Esophagus squamous epithelium (tissue), 5 donors: ENCODE data around the gene GRID2. TPM values are rescaled to one million over a fixed set of nuclear protein-coding genes. Genes with fewer than 3 reads are reported as not detected.
"Not testable (repeated sequence)": the region's sequence is repeated elsewhere in the genome, so short reads cannot be mapped to it uniquely, and the experiment has no call there.

Experiments
- DNase-seq: peaks from one replicate; lab custom pipeline; 2025; lab: John Stamatoyannopoulos, UW
- H3K27ac ChIP-seq, 4 donors: fragments of 200-600 bp; sonication (generic); one replicate each; pipeline ENCODE4 v1.5.1; 2016 to 2019; ENCODE audit warnings: mild to moderate bottlenecking in 1 of 4
- H3K27me3 ChIP-seq, 4 donors: fragments of 200-600 bp; sonication (generic); 1 replicate in 3 of 4; 2 replicates in 1 of 4; pipeline versions ENCODE4 v1.5.1 to v1.6.0; 2017 to 2021; ENCODE audit warnings: antibody characterized with exemption in 1 of 4
- H3K36me3 ChIP-seq, 3 donors: fragments of 200-600 bp; sonication (generic); one replicate each; pipeline ENCODE4 v1.5.1; 2016 to 2019
- H3K4me1 ChIP-seq, 3 donors: fragments of 200-600 bp; sonication (generic); one replicate each; pipeline ENCODE4 v1.5.1; 2017 to 2019
- H3K4me3 ChIP-seq, 4 donors: fragments of 200-600 bp; sonication (generic); 1 replicate in 3 of 4; 2 replicates in 1 of 4; pipeline ENCODE4 v1.5.1; 2016 to 2019; ENCODE audit warnings: mild to moderate bottlenecking in 2 of 4, moderate library complexity in 1 of 4
- H3K9me3 ChIP-seq, 3 donors: fragments of 200-600 bp; sonication (generic); one replicate each; pipeline ENCODE4 v1.5.1; 2016 to 2019
- POLR2A ChIP-seq, 4 donors: fragments of 450-650 bp; IDR thresholded peaks; one replicate each; pipeline ENCODE4 v1.6.1; 2017; ENCODE audit warnings: antibody characterized with exemption in 4 of 4, mild to moderate bottlenecking in 4 of 4, moderate library complexity in 3 of 4
- WGBS, 2 donors: methylation state at CpG; one replicate each; pipeline ENCODE4 v1.1.5; 2018; 5-methylcytosine and 5-hydroxymethylcytosine counted together
- intact Hi-C: fragments of 100-400 bp; cut with DNase I; formaldehyde crosslinking; loops from one replicate; pipeline ENCODE4 v1.15.0; 2022
- total RNA-seq, 4 donors: library from RNA; depleted of rRNA; stranded (reverse); fragments of >200 nt; gene quantifications; one replicate each; pipeline ENCODE4 v1.1.0, GENCODE V29; 2016
- TF ChIP-seq, protein P1 (sequence below), 6 experiments: fragments of 450-650 bp in 4 of 6; fragments of 200-600 bp in 2 of 6; sonication (generic) in 2 of 6; IDR thresholded peaks; one replicate each; pipeline ENCODE4 v1.5.1; 2016 to 2019; ENCODE audit warnings: antibody characterized with exemption in 6 of 6, mild to moderate bottlenecking in 4 of 6, moderate library complexity in 4 of 6
- donor health status: DM: yes; HTN: yes; CAD: no.

Gene GRID2
- total RNA-seq, 4 donors from 2014 or later = not detected

DNA sequence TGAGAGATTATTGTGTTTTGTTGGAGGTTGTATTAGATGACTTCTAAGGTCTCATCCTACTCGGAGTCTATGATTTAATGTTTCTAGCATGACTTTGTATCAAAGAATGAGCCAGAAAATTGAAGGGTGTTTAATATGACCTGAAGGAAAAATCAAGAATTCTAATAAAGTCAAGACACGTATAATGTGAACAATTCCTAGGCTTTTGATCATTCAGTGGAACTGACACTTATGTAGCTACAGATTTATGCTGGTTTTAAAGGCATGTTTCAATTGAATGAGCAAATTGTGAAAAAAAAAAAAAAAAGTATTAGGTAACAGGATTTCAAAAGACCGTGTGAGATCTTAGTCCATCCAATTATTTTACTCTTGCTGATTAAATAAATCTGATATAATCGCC is 64.9 kb downstream of the GRID2 start:
- no peak overlapping the region for H3K4me3 ChIP-seq
- no peaks in the 10 kb centered on the region for H3K27me3 ChIP-seq
- H3K27ac ChIP-seq = no peak overlapping the region
- no peaks in the 10 kb centered on the region for H3K36me3 ChIP-seq
- no peaks in the 10 kb centered on the region for H3K9me3 ChIP-seq
- WGBS, 2 donors = 71 to 79% methylated on average over 4 of the region's 4 CpGs
- no peak for DNase-seq
- TF ChIP-seq POLR2A (IDR thresholded peaks at IDR 0.05) = no peak
- TF ChIP-seq, protein P1, sequence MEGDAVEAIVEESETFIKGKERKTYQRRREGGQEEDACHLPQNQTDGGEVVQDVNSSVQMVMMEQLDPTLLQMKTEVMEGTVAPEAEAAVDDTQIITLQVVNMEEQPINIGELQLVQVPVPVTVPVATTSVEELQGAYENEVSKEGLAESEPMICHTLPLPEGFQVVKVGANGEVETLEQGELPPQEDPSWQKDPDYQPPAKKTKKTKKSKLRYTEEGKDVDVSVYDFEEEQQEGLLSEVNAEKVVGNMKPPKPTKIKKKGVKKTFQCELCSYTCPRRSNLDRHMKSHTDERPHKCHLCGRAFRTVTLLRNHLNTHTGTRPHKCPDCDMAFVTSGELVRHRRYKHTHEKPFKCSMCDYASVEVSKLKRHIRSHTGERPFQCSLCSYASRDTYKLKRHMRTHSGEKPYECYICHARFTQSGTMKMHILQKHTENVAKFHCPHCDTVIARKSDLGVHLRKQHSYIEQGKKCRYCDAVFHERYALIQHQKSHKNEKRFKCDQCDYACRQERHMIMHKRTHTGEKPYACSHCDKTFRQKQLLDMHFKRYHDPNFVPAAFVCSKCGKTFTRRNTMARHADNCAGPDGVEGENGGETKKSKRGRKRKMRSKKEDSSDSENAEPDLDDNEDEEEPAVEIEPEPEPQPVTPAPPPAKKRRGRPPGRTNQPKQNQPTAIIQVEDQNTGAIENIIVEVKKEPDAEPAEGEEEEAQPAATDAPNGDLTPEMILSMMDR (IDR thresholded peaks at IDR 0.05) = no peak
- intact Hi-C loops = no loop called here
- no peaks in the 10 kb centered on the region for H3K4me1 ChIP-seq

DNA sequence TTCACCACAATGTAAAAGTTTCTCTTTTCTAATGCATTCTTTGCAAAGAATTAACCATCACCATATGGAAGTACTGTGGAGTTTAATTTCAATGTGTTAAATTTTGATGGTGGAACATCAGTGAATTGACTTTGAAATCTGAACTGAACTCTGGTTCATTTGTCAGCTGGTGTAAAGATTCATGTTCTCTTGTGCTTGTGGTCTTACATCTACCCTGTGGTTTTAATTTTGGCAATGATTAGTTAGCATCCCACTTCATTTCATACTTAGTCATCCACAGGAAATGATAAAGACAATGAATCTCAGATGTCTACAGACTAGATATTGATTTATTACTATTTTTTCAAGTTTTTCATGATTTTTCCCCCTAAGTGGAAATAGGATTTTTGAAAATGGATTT is 77.8 kb downstream of the GRID2 start:
- Histone ChIP-seq H3K27me3 (no peaks in the 10 kb centered on the region), H3K4me3 (no peak overlapping the region), H3K4me1 (no peaks in the 10 kb centered on the region), H3K9me3 (peaks cover 0 to 2% (median 0%) of the 10 kb centered on the region in 3 donors), H3K27ac (no peak overlapping the region), H3K36me3 (no peaks in the 10 kb centered on the region)
- intact Hi-C loops = no loop called here
- no peak for TF ChIP-seq POLR2A (IDR thresholded peaks at IDR 0.05)
- TF ChIP-seq, protein P1 (IDR thresholded peaks at IDR 0.05) = no peak
- DNase-seq = no peak

DNA sequence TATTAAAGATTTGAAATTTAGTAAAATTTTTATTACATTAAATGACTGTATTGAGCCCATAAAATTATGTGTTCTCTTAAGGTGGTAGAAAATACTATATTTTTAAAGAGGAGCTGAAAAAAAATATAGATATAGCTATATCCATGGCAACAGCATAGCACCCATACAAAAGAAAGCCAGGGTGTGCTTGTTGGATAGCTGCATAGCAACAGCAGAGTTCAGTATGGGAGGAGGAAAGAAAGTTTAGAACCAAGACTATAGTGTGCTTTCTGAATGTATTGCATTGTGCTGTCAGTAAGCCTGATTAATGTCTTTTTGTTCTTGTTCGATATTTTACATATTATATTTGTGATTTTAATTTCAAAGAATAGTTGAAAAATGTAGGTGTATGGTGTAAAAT is 78.4 kb downstream of the GRID2 start:
- intact Hi-C loops = no loop called here

DNA sequence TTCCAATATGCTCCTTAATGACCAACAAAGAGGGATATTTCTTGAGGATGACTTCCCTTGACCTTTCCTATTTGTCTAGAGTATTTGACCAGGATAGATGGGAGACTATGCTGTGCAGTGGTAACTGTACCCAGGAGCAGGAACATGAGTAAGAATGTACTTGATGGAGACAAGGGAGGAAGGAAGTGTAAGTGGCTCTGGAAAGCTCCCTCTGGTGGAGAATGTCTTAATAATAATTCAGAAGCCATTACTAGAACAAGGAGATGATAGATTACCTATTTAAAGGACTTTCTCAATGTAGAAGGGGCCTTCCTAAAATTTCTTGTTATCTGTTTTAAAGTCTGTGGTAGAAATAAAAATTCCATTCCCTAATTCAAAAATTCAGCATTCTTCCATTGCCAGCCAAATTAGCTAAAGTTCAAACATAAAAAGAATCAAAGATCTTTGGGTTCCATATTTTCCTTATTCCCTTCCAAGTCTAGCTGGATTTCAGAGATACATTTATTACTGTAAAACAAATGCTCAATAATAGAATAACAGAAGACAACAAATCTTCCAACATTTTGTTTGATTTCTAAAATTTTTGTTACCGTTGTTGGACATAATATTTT is 83.8 kb downstream of the GRID2 start:
- Histone ChIP-seq H3K27me3 (no peaks in the 10 kb centered on the region), H3K9me3 (no peaks in the 10 kb centered on the region), H3K4me1 (no peaks in the 10 kb centered on the region), H3K36me3 (no peaks in the 10 kb centered on the region), H3K4me3 (no peak overlapping the region), H3K27ac (no peak overlapping the region)
- intact Hi-C loops = no loop called here
- 87 to 94% methylated on average over 1 of the region's 1 CpG for WGBS, 2 donors
- DNase-seq = no peak
- TF ChIP-seq, protein P1 (IDR thresholded peaks at IDR 0.05) = peak in 4 of 6 experiments; percentile 37 to 55 (median 44)
- TF ChIP-seq POLR2A (IDR thresholded peaks at IDR 0.05) = no peak

More for the DNA sequence above, 78.4 kb downstream of the GRID2 start:
- Histone ChIP-seq H3K4me1 (no peaks in the 10 kb centered on the region), H3K4me3 (no peak overlapping the region), H3K27me3 (no peaks in the 10 kb centered on the region), H3K9me3 (no peaks in the 10 kb centered on the region), H3K36me3 (no peaks in the 10 kb centered on the region), H3K27ac (no peak overlapping the region)
- DNase-seq = no peak
- TF ChIP-seq, protein P1 (IDR thresholded peaks at IDR 0.05) = no peak
- no peak for TF ChIP-seq POLR2A (IDR thresholded peaks at IDR 0.05)
- WGBS, 2 donors = 78 to 97% methylated on average over 1 of the region's 1 CpG

DNA sequence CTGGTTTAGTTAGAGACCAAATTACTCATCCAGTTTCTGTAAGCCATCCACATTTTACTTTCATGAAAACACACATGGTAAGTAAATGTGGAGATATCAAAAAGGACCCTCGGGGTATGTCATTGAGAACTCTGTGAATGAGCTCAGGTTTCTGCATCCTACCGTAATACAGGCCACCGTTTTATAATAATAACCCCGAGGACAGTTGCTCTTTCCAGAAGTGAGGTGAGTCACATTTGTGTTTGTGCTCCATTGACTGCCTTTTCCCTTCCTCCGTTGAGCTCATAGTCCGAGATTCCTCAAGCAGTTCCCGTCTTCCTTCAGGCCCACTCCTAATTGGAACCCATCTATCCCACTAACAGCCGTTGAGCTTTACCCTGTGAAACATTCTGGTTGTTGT is 95.3 kb downstream of the GRID2 start:
- intact Hi-C loops = no loop called here
- TF ChIP-seq, protein P1 (IDR thresholded peaks at IDR 0.05) = no peak
- TF ChIP-seq POLR2A (IDR thresholded peaks at IDR 0.05) = no peak
- no peak for DNase-seq
- Histone ChIP-seq H3K27ac (no peak overlapping the region), H3K27me3 (no peaks in the 10 kb centered on the region), H3K9me3 (no peaks in the 10 kb centered on the region), H3K4me3 (no peak overlapping the region), H3K4me1 (no peaks in the 10 kb centered on the region), H3K36me3 (no peaks in the 10 kb centered on the region)
- WGBS, 2 donors = 71 to 78% methylated on average over 8 of the region's 8 CpGs

DNA sequence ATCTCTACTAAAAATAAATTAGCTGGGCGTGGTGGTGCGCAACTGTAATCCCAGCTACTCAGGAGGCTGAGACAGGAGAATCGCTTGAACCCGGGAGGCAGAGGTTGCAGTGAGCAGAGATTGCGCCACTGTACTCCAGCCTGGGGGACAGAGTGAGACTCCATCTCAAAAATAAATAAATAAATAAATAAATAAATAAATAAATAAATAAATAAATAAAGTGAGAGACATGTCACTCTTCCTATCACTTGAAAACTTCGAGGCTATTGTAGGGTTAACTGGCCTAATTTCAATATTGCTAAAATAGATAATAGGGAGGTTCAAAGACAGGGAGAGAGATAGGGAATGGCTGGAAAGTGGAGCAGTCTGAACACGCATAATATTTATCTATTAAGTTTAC is 99.8 kb downstream of the GRID2 start:
- 75 to 83% methylated on average over 7 of the region's 7 CpGs for WGBS, 2 donors
- H3K36me3 ChIP-seq, H3K4me3 ChIP-seq, DNase-seq, H3K4me1 ChIP-seq, H3K9me3 ChIP-seq, H3K27ac ChIP-seq, intact Hi-C loops, H3K27me3 ChIP-seq: not testable (repeated sequence)
